Stimulated activated memory B cell treated with anti-CD40 and anti-IgM and Interleukin-4, amounts not matched to agents 10 μg/mL and 1 μg/mL and 100 μg/mL, for 72 hours (primary cell): ENCODE measurements around the gene BTLA.
A peak's percentile ranks its signal among the peaks of the same experiment; 100 is the strongest.
"Not testable (repeated sequence)": the region's sequence is repeated elsewhere in the genome, so short reads cannot be mapped to it uniquely, and the experiment has no call there.

ENCODE experiments used
- ATAC-seq: fragments of 150-1000 bp; cut with Tn5 transposase; 2 replicates; pipeline ENCODE4 v1.10.0; 2021
- H3K27ac Mint-ChIP-seq: one replicate; pipeline ENCODE4 v1.8.0; 2022; ENCODE audit warnings: mild to moderate bottlenecking, mixed read lengths
- H3K27me3 Mint-ChIP-seq: one replicate; pipeline ENCODE4 v1.8.0; 2022; ENCODE audit warnings: mixed read lengths
- H3K36me3 Mint-ChIP-seq: one replicate; pipeline ENCODE4 v1.8.0; 2022; ENCODE audit warnings: mixed read lengths
- H3K4me1 Mint-ChIP-seq: one replicate; pipeline ENCODE4 v1.8.0; 2022; ENCODE audit warnings: mixed read lengths
- H3K4me3 Mint-ChIP-seq: one replicate; pipeline ENCODE4 v1.8.0; 2022; ENCODE audit warnings: mild to moderate bottlenecking, moderate library complexity, mixed read lengths
- H3K9me3 Mint-ChIP-seq: one replicate; pipeline ENCODE4 v1.8.0; 2022; ENCODE audit warnings: mixed read lengths

The BTLA gene

DNA sequence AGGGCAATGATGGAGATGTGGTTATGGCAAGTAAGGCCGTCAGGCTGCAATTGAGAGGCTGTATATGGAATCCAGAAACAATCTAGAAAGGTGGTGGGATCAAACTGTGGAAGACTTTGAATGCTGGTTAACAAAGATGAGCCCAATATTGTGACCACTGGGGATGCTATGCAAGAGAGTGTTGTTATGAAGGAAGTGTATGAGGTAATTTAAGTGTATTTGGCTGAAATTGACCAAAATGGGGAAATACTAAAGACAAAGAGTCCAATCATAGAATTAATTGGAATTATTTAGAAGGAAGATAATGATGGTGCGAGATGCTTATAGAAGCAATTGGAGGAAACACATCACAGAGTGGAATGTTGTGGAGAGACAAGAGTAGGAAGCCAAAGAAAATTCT, 24.5 kb downstream of the BTLA start:
- H3K27ac Mint-ChIP-seq, result peak overlapping the region; percentile 64
- peaks cover 67% of the 10 kb centered on the region for H3K36me3 Mint-ChIP-seq
- no peaks in the 10 kb centered on the region for H3K9me3 Mint-ChIP-seq
- H3K4me1 Mint-ChIP-seq, result peaks cover 74% of the 10 kb centered on the region
- no peak for ATAC-seq
- H3K4me3 Mint-ChIP-seq, result no peak overlapping the region
- no peaks in the 10 kb centered on the region for H3K27me3 Mint-ChIP-seq

GRCh38 chr3:112472691-112473090, 26.6 kb downstream of the BTLA start:
- Mint-ChIP-seq H3K9me3 (no peaks in the 10 kb centered on the region), H3K27me3 (no peaks in the 10 kb centered on the region), H3K4me3 (no peak overlapping the region), H3K4me1 (peaks cover 71% of the 10 kb centered on the region), H3K27ac (peak overlapping the region; percentile 64), H3K36me3 (peaks cover 66% of the 10 kb centered on the region)
- no peak for ATAC-seq

DNA sequence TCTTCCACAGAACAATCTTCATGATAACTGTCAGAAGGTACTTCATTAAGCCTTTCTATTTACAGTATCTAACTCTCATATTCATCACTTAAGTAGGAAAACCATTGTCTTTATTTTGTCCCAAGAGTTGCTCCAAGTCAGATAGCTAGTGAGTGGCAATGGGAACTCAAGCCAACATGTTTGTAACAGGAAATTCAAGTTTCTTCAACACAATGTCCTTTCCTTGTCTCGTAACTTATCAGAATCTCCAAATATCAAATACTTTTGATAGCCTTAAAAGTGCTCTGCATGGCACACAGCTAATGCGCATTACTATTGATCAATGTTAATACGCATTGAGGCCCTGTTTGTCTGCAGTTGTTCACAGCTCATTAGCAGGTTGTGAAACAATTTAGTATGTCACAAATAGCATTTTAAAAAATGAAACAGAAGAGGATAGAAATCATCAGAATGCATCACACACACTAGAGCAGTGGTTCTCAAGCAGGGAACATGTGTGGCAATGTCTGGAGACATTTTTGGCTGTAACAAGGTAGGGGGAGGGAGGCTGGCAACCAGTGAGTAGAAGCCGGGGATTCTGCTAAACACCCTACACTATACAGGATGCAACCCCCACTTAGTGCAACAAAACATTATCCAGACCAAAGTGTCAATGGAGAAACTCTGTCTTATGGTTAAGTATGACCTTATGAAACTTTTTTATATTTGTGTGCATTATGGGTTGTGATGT, 27.5 kb downstream of the BTLA start:
- Mint-ChIP-seq H3K27me3 (no peaks in the 10 kb centered on the region), H3K27ac (peak overlapping the region; percentile 64), H3K36me3 (peaks cover 64% of the 10 kb centered on the region), H3K4me3 (no peak overlapping the region), H3K4me1 (peaks cover 75% of the 10 kb centered on the region), H3K9me3 (no peaks in the 10 kb centered on the region)
- no peak for ATAC-seq

- Mint-ChIP-seq H3K27me3 (no peaks in the 10 kb centered on the region), H3K36me3 (peaks cover 66% of the 10 kb centered on the region), H3K27ac (peak overlapping the region; percentile 64), H3K4me1 (peaks cover 76% of the 10 kb centered on the region), H3K4me3 (no peak overlapping the region), H3K9me3 (no peaks in the 10 kb centered on the region)
- ATAC-seq, result no peak
Observed at GRCh38 chr3:112470788-112471187, 28.5 kb downstream of the BTLA start.

DNA sequence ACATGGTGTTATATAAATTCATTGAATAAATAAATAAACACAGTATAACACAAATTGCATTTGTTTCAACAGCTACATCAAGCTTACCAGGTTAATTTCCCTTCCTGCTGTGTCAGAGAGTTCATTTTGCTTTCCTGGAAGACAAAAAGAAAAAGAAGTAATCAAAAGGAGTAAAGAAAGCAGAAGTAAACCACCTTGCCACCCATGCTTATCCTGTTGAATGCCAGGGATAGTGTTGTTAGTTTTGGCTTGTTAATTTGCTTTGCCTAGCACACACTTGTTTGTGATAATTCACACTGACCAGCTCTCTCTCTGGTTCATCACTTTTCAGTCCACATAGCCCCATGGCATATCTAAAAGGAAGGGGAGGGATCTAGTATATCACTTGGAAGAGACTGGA, 29.6 kb downstream of the BTLA start:
- Mint-ChIP-seq H3K4me1 (peaks cover 77% of the 10 kb centered on the region), H3K36me3 (peaks cover 64% of the 10 kb centered on the region), H3K9me3 (no peaks in the 10 kb centered on the region), H3K27ac (peak overlapping the region; percentile 64), H3K27me3 (no peaks in the 10 kb centered on the region), H3K4me3 (no peak overlapping the region)
- no peak for ATAC-seq

- Mint-ChIP-seq H3K4me1 (peaks cover 78% of the 10 kb centered on the region), H3K9me3 (peaks cover 5% of the 10 kb centered on the region), H3K36me3 (peaks cover 75% of the 10 kb centered on the region), H3K27ac (peak overlapping the region; percentile 76), H3K4me3 (no peak overlapping the region), H3K27me3 (no peaks in the 10 kb centered on the region)
- ATAC-seq, result no peak
Observed at GRCh38 chr3:112467539-112467938, 31.7 kb downstream of the BTLA start.

DNA sequence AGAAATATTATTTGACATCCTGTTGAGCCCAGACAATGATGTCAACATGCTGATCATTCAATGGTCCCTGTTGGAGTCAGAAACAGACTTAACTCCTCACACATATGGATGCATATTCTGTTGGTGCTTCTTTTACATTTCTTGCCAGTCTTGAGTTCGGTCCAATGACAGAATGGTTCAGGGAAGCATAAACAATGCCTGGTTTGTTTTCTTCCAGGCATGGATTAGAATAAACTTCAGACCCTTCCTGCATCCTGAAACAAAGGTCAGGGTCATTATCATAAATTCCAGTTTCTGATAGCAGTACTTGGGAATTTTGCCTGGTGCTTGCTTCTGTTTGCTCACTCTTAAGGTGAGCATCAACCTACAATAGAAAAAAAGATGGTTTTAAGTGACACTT, 33.3 kb downstream of the BTLA start:
- no peak for ATAC-seq
- Mint-ChIP-seq H3K36me3 (peaks cover 73% of the 10 kb centered on the region), H3K27me3 (no peaks in the 10 kb centered on the region), H3K4me3 (no peak overlapping the region), H3K27ac (peak overlapping the region; percentile 76), H3K9me3 (peaks cover 5% of the 10 kb centered on the region), H3K4me1 (peaks cover 72% of the 10 kb centered on the region)

- peak overlapping the region; percentile 76 for H3K27ac Mint-ChIP-seq
- ATAC-seq, result peak; percentile 67
- no peaks in the 10 kb centered on the region for H3K27me3 Mint-ChIP-seq
- H3K9me3 Mint-ChIP-seq, result peaks cover 5% of the 10 kb centered on the region
- H3K4me3 Mint-ChIP-seq, result peak overlapping the region; percentile 44
- H3K36me3 Mint-ChIP-seq, result peaks cover 64% of the 10 kb centered on the region
- H3K4me1 Mint-ChIP-seq, result peaks cover 72% of the 10 kb centered on the region
Observed at GRCh38 chr3:112464264-112464663, 35.0 kb downstream of the BTLA start.

GRCh38 chr3:112463250-112463649, 36.0 kb downstream of the BTLA start:
- peak overlapping the region; percentile 8 for H3K4me3 Mint-ChIP-seq
- H3K9me3 Mint-ChIP-seq, result peaks cover 6% of the 10 kb centered on the region
- peaks cover 61% of the 10 kb centered on the region for H3K36me3 Mint-ChIP-seq
- no peaks in the 10 kb centered on the region for H3K27me3 Mint-ChIP-seq
- no peak for ATAC-seq
- H3K4me1 Mint-ChIP-seq, result peaks cover 71% of the 10 kb centered on the region
- H3K27ac Mint-ChIP-seq, result peak overlapping the region; percentile 76

GRCh38 chr3:112461787-112462186, 37.5 kb downstream of the BTLA start:
- not testable (repeated sequence) for H3K9me3 Mint-ChIP-seq, H3K4me3 Mint-ChIP-seq, ATAC-seq, H3K27me3 Mint-ChIP-seq
- Mint-ChIP-seq H3K27ac (peak overlapping the region; percentile 90), H3K36me3 (peaks cover 54% of the 10 kb centered on the region), H3K4me1 (peaks cover 69% of the 10 kb centered on the region)

GRCh38 chr3:112460519-112461195, 38.6 kb downstream of the BTLA start:
- Mint-ChIP-seq H3K27ac (peak overlapping the region; percentile 90), H3K27me3 (no peaks in the 10 kb centered on the region), H3K36me3 (peaks cover 49% of the 10 kb centered on the region), H3K4me3 (peak overlapping the region; percentile 57), H3K9me3 (peaks cover 8% of the 10 kb centered on the region), H3K4me1 (peaks cover 67% of the 10 kb centered on the region)
- ATAC-seq, result peak; percentile 69

DNA sequence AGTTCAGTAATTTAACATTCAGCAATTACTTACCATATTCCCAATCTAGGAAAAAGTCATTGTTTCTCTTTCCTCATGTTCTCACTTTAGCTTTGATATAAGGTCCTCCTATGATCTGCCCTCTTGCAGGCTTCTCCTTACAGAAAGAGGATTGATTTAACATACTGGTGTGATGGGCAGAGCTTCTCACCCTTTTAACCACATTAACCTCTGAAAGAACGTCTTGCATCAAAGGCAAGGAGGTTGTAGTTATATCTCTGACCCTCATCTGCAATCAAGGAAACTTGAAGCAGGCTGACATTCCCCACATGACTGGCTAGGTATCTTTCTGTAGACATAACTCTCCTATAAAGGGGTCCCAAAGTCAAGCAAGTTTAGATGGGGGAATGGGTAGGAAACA, 39.5 kb downstream of the BTLA start:
- Mint-ChIP-seq H3K36me3 (peaks cover 48% of the 10 kb centered on the region), H3K27me3 (no peaks in the 10 kb centered on the region), H3K4me1 (peaks cover 64% of the 10 kb centered on the region), H3K9me3 (peaks cover 8% of the 10 kb centered on the region), H3K27ac (peak overlapping the region; percentile 90), H3K4me3 (peak overlapping the region; percentile 78)
- ATAC-seq, result peak; percentile 80

DNA sequence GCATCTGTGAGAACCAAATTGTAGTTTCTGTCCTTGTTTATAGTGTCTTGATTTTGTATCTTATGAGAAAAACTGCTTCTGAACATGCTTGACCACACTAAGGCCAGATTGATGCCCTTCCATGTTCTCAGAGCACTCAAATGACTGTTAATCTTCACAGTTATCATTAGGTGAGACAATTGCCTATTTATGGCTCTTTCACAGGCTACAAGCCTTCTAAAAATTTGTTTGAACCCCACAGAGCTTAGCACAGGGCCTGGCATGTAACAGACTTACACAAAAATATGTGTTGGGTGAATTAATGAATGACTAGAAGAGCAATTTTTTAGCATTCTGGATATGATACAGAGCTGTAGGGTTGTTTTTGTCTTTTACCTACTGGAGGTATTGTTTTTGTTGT, 43.1 kb downstream of the BTLA start:
- ATAC-seq, result no peak
- Mint-ChIP-seq H3K4me1 (peaks cover 37% of the 10 kb centered on the region), H3K27ac (no peak overlapping the region), H3K27me3 (no peaks in the 10 kb centered on the region), H3K36me3 (peaks cover 22% of the 10 kb centered on the region), H3K9me3 (peaks cover 3% of the 10 kb centered on the region), H3K4me3 (no peak overlapping the region)

GRCh38 chr3:112448939-112449338, 50.3 kb downstream of the BTLA start:
- Mint-ChIP-seq H3K36me3 (no peaks in the 10 kb centered on the region), H3K27ac (no peak overlapping the region), H3K4me1 (peaks cover 11% of the 10 kb centered on the region), H3K4me3 (no peak overlapping the region), H3K9me3 (no peaks in the 10 kb centered on the region), H3K27me3 (no peaks in the 10 kb centered on the region)
- ATAC-seq, result no peak

GRCh38 chr3:112446343-112446742, 52.9 kb downstream of the BTLA start:
- no peak for ATAC-seq
- Mint-ChIP-seq H3K9me3 (no peaks in the 10 kb centered on the region), H3K27me3 (no peaks in the 10 kb centered on the region), H3K4me1 (peaks cover 11% of the 10 kb centered on the region), H3K36me3 (no peaks in the 10 kb centered on the region), H3K4me3 (no peak overlapping the region), H3K27ac (no peak overlapping the region)

GRCh38 chr3:112445839-112446238, 53.4 kb downstream of the BTLA start:
- H3K36me3 Mint-ChIP-seq, result no peaks in the 10 kb centered on the region
- no peak overlapping the region for H3K4me3 Mint-ChIP-seq

More at GRCh38 chr3:112445839-112446238, 53.4 kb downstream of the BTLA start:
- no peaks in the 10 kb centered on the region for H3K27me3 Mint-ChIP-seq
- H3K27ac Mint-ChIP-seq, result no peak overlapping the region
- peaks cover 11% of the 10 kb centered on the region for H3K4me1 Mint-ChIP-seq
- ATAC-seq, result no peak
- no peaks in the 10 kb centered on the region for H3K9me3 Mint-ChIP-seq
